GM12891 (cell line): ENCODE measurements around the gene LGSN.

Experiments
- POLR2A ChIP-seq: IDR thresholded peaks from 2 replicates; pipeline ENCODE4 v1.6.1; 2011; ENCODE audit warnings: low read depth, low read length, control low read depth
- POLR2AphosphoS5 ChIP-seq: IDR thresholded peaks from 2 replicates; pipeline ENCODE4 v1.6.1; 2011; ENCODE audit warnings: low read depth, low read length, control low read depth
- POU2F2 ChIP-seq: IDR thresholded peaks from 2 replicates; pipeline ENCODE4 v1.6.1; 2011; ENCODE audit warnings: low read depth, mild to moderate bottlenecking, control low read depth, low read length, moderate library complexity
- TAF1 ChIP-seq: IDR thresholded peaks from 2 replicates; pipeline ENCODE4 v1.6.1; 2011; ENCODE audit warnings: low read depth, low read length, control low read depth

- TF ChIP-seq POLR2AphosphoS5 = no peak
- no peak for TF ChIP-seq POLR2A
- no peak for TF ChIP-seq TAF1
- TF ChIP-seq POU2F2 = no peak
Observed at GRCh38 chr6:63272397-63272796, 47.4 kb downstream of the LGSN start.
